Mucosa of stomach (tissue), 1 donor: ENCODE data around the gene CCDC27.

Experiments
- H3K27me3 ChIP-seq: one replicate; pipeline ENCODE4 v1.7.0; 2013; ENCODE audit warnings: mild to moderate bottlenecking, low read length; ENCODE audit not compliant: control insufficient read depth, insufficient read depth
- H3K36me3 ChIP-seq: one replicate; pipeline ENCODE4 v1.7.0; 2013; ENCODE audit warnings: low read length; ENCODE audit not compliant: control insufficient read depth, insufficient read depth
- H3K4me1 ChIP-seq: one replicate; pipeline ENCODE4 v1.7.0; 2013; ENCODE audit warnings: mild to moderate bottlenecking, low read length; ENCODE audit not compliant: control insufficient read depth, insufficient read depth
- H3K4me3 ChIP-seq: one replicate; pipeline ENCODE4 v1.7.0; 2013; ENCODE audit warnings: low read length
- H3K9ac ChIP-seq: one replicate; pipeline ENCODE4 v1.7.0; 2013; ENCODE audit warnings: mild to moderate bottlenecking, low read length, moderate library complexity
- H3K9me3 ChIP-seq: one replicate; pipeline ENCODE4 v1.7.0; 2013; ENCODE audit warnings: mild to moderate bottlenecking, low read length, moderate library complexity; ENCODE audit not compliant: control insufficient read depth
- donor health status: Pancreatic carcinoma.

The CCDC27 gene

DNA sequence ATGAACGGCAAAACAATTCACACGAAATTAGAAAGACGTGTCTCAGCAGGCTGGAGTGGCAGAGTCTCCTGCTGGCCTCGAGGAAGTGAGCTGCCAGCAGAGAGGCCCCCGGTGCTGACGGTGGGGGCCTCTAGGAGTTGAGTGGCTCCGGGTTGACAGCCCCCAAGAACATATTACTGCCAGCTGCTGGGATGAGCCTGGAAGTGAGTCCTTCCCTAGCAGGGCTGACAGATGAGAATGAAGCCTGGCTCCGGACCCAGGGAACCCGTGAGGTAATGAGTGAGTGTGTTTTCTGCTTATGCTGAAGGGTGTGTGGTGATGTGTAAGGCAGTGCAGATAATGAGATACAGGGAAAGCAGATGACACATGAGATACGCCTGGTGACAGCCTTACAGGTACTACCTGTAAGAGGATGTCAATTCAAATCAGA, 67.5 kb downstream of the CCDC27 start:
- Histone ChIP-seq H3K27me3 (no peaks in the 10 kb centered on the region), H3K9ac (no peak overlapping the region), H3K9me3 (no peaks in the 10 kb centered on the region), H3K4me1 (no peaks in the 10 kb centered on the region), H3K4me3 (no peak overlapping the region), H3K36me3 (no peaks in the 10 kb centered on the region)

DNA sequence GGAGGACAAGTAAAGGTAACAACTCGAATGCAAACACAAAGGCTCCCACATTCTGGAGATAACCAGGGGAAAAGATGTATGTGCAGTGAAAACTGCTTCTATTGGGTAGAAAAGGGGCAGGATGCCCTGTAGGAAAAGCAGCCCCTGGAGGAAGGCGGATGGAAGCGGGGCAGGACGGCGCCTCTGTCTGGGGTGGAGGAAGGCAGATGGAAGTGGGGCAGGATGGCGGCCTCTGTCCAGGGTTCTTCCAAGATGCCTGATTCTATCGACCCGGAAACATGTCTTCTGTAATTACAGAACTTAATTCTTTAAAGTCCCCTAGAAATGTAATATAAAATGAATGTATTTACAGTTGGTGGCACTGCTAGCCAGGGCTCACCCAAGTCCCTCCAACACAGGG, 68.1 kb downstream of the CCDC27 start:
- no peak overlapping the region for H3K4me3 ChIP-seq
- H3K9me3 ChIP-seq: no peaks in the 10 kb centered on the region
- H3K27me3 ChIP-seq: no peaks in the 10 kb centered on the region
- no peak overlapping the region for H3K9ac ChIP-seq
- no peaks in the 10 kb centered on the region for H3K36me3 ChIP-seq
- no peaks in the 10 kb centered on the region for H3K4me1 ChIP-seq

GRCh38 chr1:3821004-3821403, 68.8 kb downstream of the CCDC27 start:
- H3K27me3 ChIP-seq: no peaks in the 10 kb centered on the region
- H3K36me3 ChIP-seq: no peaks in the 10 kb centered on the region
- H3K9ac ChIP-seq: no peak overlapping the region
- H3K9me3 ChIP-seq: no peaks in the 10 kb centered on the region
- no peaks in the 10 kb centered on the region for H3K4me1 ChIP-seq
- H3K4me3 ChIP-seq: no peak overlapping the region
